K562 treated with DMSO at 1 percent for 24 hours (cell line): ENCODE measurements around the gene TYR. TPM values are rescaled to one million over a fixed set of nuclear protein-coding genes. Genes with fewer than 3 reads are reported as not detected.

Experiments used
- total RNA-seq: library from RNA; unstranded; fragments of 300-600 nt; gene quantifications from 2 replicates; pipeline ENCODE4 v1.2.3, GENCODE V29; 2022; ENCODE audit warnings: low read depth; ENCODE audit not compliant: insufficient read depth

The TYR gene
- not detected in 2 replicates for total RNA-seq

GRCh38 chr11:89177691-89178231 is at the start of gene TYR:
TSS of gene TYR (plus strand) at chr11:89177875. CDS start at chr11:89177954, 79 bp downstream.

Other genes with a start within 250 kb of the TYR start
- gene GRM5, start 111.9 kb upstream of the TYR start, total RNA-seq = not detected in 2 replicates